ENCODE measurements around the gene N4BP2L1.

DNA sequence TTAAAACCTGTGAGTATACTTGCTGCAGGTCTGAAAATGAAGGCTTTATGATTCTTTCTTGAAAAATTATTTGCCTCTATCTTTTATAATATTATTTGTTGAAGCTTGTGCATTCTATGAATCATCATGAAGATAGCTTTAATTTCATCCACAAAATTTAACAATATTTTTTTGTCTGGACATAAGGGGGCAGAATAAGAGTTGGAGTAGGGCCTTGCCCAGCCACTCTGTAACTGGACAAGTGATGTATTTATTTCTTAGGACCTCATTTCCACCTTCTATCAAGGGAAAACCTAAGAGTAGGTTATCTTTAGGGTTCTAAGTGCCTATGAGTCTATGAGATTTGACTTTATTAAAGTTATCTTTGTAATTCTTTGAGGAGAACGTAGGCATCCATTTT lies 49.9 kb downstream of the N4BP2L1 start:
- TF ChIP-seq, protein P1, sequence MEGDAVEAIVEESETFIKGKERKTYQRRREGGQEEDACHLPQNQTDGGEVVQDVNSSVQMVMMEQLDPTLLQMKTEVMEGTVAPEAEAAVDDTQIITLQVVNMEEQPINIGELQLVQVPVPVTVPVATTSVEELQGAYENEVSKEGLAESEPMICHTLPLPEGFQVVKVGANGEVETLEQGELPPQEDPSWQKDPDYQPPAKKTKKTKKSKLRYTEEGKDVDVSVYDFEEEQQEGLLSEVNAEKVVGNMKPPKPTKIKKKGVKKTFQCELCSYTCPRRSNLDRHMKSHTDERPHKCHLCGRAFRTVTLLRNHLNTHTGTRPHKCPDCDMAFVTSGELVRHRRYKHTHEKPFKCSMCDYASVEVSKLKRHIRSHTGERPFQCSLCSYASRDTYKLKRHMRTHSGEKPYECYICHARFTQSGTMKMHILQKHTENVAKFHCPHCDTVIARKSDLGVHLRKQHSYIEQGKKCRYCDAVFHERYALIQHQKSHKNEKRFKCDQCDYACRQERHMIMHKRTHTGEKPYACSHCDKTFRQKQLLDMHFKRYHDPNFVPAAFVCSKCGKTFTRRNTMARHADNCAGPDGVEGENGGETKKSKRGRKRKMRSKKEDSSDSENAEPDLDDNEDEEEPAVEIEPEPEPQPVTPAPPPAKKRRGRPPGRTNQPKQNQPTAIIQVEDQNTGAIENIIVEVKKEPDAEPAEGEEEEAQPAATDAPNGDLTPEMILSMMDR (IDR thresholded peaks at IDR 0.05): no peak
- TF ChIP-seq POLR2A (IDR thresholded peaks at IDR 0.05): no peak
